Middle frontal gyrus (tissue), 1 donor: ENCODE measurements around the gene DMD.
"Not testable (repeated sequence)": the region's sequence is repeated elsewhere in the genome, so short reads cannot be mapped to it uniquely, and the experiment has no call there.

Experiments
- DNase-seq: peaks from one replicate; pipeline ENCODE4 v3.0.0-alpha.2; 2015; ENCODE audit warnings: low spot score; ENCODE audit errors: extremely low spot score

DMD gene

DNA sequence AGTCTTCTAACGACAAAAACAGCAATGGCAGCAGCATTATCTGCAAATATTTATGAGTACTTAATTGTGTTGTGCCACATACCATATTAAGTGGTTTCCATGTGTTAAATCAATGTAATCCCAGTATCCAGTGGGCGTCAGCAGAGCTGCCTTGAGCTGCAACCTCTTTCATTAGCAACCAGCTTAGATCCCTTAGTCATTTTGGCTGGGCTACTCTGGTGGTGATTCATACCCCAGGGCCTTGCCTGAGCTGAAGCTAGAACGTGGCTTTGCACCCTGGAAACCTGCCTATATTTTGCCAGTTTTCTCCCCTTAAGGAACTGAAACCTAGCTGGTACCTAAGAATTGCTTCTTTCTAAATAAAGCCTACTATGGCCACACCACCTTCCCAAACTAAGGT is 1665.2 kb downstream of the DMD start:
- no peak for DNase-seq

DNA sequence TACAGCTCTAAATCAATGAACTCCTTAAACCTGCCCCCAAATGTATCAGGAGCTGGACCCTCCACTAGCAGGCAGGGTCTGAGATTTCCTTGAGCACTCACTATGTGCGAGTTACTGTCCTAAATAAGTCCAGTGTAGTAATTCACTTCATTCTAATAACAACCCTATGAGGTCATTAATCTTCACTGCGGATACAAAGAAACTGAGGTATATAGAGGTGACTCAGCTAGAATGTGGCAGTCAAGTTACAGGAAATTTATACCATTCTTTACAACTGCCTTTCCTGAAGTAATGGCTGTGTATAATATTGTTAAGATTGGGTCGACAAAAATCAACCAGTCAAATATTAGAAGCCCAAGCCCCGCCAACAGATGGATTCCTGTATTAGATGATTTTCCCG is 1665.6 kb downstream of the DMD start:
- no peak for DNase-seq

DNA sequence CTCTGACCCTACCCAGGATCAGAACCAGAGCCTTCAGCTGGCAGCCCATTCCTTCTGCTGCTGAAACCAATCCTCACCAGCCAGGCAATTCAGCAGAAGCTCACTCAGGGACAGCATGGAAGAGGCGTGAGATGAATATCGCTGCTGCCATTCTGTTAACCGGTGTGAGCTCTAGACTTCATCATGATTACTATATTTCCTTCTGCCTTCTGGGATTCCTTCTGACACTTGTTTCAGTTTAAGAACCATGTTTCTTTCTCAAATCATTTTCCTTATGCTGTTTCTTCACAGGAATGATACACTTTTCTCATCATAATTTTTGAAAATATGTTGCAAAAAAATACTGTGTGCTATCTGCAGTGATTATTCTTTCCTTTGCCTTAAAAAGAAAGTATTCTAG is 1666.2 kb downstream of the DMD start:
- no peak for DNase-seq

DNA sequence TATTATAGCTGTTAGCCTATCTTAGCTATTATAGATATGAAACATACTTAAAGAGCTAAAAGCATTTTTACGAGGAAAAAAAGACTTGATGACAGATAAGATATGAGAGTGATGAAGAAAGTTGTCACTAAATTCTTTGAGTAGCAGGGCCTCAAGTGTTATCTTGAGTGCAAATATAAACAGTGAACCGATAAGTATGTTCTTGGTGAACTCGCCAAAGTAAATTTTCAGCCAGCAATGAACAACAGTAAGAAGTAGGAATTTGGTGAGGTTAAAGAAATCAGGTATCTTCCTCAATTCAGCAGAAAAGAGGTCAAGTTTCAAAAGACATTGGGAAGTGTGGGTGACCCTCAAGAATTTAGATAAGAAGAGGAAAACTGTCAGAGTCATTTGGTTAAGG is 1667.7 kb downstream of the DMD start:
- no peak for DNase-seq

DNA sequence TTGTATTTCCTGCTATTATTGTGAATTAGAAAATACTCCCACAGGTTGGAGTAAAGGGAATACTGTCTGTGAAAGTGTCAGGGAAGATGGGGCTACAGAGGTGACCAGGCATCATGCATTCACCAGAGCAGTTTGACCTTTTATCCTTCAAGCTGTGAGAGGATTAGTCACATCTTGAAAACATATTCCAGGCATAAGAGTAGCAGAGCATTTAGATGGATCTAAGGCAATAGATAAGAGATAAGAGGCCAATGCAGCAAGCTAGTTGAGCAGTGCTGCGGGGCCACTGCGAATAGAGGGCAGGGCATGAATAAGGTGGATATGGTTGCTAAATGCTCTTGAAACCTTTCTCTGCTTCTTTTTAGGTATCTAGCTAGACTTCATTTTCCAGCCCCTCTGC is 1668.8 kb downstream of the DMD start:
- no peak for DNase-seq

DNA sequence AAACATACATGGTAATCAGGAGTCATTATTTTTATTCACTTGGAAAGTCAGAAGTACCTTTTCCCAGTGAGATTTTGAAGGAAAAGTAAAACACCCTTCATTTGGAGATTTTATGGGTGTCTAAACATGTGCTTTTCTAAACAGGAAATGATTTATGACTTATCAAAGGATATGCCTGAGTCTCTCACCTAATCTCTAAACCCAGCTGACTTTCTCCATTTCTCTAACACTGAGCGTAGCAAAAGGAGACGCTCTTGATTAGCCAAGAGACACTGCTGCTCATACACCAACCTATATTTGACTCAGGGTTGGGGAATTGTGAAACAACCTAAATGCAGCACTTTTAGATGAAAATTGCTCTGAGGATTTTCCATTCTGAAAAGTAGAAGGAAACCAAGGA is 1671.0 kb downstream of the DMD start:
- no peak for DNase-seq

DNA sequence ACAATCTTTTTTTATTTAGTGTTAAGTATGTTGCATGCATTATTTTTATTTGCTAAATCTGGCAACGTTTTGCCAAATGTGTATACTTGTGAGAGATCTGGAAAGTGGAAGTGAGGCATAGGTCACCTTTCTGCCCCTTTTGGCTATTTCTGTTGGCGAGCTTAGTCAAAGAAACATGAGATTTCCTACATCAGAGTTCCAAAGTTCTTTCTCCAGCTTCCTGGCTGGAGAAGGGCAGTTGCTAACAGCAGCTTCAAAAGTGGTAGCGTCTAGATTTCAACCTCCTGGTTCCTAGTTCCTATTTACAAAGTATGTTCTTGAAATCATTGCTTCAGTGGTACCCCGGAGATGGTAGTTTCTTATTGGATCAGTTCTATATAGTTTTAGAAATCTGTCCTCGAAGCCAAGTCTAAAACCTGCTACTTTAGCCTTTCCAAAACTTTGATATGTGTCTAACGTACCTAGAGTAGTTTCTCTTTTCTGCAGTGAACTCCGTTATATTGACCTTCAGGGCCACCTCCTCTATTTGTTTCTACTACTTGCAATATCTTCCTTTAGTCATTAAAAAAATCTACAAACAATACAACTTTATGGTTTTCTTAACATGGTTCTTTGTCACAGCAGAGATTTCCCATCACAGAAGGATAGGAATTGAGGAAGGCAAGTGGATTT is 1683.8 kb downstream of the DMD start:
- no peak for DNase-seq

DNA sequence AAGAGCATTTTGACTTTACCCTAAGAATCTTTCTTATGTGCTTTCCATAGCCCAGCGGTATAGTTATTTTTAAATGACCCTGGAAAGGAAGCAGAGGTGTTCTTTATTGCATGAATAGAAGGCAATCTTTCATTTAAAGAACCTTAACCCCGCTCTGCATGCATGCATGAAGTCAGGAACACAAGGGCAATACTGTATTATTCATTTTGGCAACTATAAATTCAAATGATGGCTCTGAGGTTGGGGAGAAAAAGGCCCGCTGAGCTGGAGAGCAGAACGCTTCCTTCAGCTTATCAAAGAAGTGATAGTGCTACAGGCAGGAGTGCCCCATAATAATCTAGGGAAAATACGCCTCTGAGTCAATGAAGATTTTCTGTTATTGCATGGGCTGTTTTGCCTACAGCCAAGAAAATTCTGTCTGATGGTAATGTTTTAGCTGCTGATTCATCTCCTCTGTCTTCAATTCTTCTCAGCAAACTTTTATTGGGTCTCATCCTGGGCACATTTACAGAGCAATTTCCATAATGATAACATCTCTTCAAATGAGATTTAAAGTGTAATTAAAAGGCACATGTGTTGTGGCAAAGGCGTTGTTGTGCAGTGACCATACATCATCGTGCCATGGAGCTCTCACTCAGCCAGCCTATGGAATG is 1687.3 kb downstream of the DMD start:
- no peak for DNase-seq

DNA sequence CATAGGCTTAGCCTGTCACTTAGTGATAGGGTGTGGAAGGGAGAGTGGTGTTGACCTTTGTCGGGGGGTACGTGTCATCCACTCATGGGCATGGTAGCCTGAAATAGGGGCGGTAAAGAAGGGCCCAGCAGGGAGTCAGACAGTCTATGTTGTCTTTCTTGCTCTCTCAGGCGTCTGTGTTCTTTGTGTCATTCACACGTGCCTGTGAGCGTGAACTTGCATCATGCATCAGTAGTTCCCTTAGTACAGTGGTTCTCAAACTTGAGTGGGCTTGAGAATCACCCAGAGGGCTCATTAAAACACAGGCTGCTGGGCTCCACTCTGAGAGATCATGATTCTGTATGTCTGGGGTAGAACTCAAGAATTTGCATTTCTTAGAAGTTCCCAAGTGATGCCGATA is 1688.6 kb downstream of the DMD start:
- DNase-seq: no peak

DNA sequence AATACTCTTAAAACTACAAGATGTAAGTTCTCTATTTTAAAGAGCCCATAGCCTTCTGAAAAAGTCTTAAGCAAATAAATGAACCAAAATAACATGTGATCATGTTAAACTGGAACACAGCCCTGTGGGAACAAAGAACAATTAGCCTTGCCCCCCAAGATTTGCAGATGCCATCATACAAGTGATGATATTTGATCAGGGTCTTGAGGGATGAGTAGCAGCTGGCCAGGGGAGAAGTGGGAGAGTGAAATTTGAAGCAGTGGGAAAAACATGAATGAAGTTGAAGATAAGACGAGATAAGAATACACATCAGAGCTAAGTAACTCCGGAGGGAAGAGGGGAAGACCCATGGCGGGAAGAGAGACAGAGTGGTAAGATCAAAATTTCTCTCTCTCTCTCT is 1689.4 kb downstream of the DMD start:
- DNase-seq: no peak

DNA sequence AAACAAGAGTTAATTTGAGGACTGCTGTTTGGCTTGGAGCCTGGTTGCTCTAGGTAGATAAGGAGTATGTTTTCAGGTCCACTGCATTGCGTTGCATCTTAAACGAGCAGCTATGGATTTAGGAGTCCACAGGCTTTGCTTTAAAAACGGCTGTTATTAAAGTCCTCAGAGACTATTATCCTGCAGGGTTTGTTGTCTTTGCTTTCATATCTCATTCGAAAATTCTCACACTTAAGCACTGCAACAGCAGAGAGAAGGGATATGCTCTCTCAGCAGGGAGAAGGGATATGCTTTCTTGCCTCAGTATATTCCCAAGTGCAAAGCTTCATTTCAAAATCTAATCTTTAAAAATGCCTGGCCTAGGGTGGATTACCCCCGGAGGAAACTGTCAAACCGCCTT is 1694.8 kb downstream of the DMD start:
- no peak for DNase-seq

DNA sequence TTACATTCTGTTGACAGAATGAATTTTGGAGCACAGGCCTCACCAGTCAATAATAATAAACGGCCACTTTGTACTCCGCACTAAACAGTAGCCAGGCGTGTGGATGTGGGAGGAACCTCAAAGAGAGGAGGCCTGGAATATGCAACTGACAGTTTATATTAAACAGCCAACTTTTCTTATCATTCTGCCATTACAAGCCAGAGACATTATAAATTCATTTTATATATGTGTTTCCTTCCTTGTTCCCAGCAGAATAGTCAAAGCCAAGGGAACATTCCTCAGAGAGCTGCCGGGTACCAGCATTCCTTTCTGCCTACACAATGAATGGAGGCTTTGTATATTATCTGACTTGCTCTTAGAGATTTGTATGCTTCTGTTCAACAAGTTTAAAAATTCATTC is 1703.0 kb downstream of the DMD start:
- DNase-seq: no peak

DNA sequence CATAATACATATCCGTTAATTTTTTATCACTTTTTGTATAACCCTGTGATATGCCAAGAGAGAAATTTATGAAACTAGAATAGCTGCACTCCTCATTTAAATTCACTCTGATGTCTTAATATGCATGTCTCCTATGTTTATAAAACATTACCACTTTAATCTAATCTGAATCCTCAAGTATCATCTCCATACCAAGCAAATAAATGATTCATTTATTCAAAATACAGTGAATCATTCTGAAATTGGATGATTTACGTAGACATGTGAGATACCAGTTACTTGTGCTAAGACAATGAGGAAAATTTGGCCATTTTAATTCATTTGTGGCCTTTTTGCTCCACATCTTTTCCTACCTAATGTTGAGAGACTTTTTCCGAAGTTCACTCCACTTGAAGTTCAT is 1704.4 kb downstream of the DMD start:
- DNase-seq: no peak

DNA sequence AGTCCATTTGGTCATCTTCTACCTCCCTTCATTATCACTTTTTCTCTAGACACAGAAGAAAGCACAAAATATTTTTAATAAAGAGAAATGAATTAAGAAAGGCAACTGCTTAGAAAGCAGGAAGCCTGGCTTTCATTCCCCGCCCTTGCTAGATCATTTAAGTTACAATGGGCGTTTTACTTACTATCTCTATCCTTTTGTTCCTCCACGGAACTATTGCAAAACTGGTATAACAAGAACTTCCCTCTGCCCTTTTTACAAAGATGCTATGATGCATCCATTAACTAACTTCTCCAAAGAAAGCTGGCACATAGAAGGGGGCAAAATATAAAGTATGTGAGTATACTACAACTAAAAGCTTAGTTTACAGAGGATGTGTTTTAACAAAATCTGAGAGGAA is 1705.0 kb downstream of the DMD start:
- no peak for DNase-seq

DNA sequence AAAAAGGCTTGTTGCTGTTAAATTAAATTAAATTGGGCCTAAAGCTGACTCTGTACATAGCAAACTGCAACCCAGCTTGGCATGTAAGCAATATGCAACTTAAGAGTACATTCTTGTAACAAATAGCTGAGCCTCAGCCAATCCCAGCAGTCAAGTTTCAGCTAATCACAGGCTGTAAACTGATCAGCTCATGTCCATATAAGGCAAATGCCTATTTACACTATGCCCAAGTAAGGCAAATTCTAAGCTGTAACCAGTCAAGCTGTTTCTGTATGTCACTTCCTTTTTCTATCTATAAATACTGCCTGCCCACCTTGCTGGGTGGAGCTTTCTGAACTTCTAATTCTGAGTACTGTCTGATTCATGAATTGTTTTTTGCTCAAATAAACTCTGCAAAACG is 1710.4 kb downstream of the DMD start:
- no peak for DNase-seq

DNA sequence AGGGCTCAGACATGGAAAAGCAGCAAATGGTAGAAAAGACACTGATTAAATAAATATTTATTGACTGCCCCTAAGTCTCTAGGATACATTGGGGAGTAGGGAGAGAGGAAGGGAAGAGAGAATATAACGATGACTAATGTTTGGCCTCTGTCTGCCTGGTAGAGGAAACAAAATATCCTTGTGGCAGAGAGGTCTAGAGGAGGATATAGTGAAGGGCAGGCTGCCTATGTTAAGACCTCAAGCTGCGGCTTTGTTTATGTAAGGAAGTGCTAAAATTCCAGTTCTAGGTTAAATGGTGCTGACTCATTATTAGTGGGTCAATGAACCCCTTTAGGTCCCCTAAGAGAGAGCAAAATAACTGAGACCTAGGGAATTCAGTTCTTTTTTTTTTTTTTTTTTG is 1712.2 kb downstream of the DMD start:
- no peak for DNase-seq

DNA sequence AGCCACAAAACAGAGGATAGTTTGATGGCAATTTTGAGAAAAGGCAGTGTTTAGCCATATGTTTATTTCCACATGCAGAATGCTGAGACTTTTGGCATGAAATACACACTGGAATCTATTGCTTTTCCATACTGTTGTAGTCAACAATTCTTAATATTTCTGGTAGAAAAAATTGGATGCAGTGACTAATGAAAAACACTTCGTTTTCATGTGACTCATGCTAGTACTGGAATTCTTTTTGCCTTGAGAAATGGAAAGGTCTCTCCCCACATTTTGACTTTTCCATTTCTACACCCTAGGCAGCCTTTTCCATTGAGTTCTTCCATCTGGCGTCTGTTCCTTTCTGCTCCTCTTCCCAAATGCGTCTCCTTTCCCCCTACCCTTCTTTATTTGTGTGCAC is 1714.3 kb downstream of the DMD start:
- DNase-seq: no peak

DNA sequence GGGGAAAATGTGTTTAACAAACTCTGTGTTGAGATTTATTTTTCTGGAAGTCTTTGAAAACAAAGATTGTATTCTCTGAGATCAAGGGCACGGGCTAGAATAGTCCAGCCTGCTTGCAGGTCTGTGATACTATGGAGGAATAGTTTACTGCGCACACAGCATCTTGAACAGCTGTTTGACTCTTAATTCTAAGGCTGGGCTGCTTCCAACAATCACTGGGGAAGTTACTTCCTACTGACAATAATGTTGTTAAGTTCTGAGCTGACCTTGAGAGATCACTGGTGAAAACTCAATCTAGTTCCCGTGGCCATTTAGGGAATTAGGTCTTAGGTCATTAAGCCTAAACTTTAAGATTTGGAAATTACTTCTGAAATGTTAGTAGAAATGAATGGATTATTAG is 1723.4 kb downstream of the DMD start:
- DNase-seq: no peak

DNA sequence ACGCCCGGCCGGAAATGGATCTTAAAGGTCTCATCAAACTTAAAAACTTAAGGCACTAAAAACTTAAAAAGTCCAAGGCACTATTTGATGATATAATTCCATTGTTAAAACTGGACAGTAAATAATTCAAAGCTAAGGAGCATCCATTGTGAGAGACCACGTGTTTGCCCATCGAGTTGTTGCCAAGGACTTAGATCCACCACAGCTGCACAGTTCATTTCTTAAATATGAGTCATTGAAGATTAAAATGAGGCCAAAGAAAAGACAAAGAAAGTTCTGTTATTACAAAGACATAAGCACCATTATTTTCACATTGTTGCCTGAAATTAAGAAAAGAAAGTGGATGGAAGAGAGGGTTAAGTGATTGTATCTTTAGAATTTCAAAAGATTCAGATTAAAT is 1728.0 kb downstream of the DMD start:
- DNase-seq: no peak

DNA sequence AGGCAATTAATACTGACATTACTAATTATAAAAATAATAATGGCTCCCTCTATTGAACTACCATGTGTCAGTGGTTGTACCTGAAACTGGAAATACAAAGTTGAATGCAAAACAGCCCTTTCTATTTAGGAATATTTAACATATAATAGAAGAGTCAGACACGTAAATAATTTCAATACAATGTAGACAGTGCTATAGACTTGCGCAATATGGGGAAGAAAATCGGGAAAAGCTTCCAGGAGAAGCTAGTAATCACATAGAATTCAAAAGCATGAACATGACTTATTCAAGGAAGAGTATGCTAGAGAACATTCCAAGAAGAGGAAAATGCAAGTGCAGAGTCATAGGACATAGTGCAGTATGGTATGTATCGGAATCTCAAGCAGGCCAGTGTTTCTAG is 1730.7 kb downstream of the DMD start:
- DNase-seq: no peak

DNA sequence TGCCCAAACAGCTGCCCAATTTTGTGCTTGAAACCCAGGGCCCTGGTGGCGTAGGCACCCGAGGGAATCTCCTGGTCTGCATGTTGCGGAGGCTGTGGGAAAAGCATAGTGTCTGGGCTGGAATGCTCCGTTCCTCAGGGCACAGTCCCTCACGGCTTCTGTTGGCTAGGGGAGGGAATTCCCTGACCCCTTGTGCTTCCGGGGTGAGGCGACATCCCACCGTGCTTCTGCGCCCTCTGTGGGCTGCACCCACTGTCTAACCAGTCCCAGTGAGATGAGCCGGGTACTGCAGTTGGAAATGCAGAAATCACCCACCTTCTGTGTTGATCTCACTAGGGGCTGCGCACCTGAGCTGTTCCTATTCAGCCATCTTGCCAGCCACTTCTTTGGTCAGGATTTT is 1740.1 kb downstream of the DMD start:
- DNase-seq: no peak

DNA sequence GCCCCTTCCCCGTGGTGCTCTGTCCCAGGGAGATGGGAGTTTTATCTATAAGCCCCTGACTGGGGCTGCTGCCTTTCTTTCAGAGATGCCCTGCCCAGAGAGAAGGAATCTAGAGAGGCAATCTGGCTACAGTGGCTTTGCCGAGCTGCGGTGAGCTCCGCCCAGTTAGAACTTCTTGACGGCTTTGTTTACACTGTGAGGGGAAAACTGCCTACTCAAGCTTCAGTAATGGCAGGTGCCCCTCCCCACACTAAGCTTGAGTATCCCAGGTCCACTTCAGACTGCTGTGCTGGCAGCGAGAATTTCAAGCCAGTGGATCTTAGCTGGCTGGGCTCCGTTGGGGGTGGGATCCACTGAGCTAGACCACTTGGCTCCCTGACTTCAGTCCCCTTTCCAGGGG is 1740.6 kb downstream of the DMD start:
- not testable (repeated sequence) for DNase-seq

DNA sequence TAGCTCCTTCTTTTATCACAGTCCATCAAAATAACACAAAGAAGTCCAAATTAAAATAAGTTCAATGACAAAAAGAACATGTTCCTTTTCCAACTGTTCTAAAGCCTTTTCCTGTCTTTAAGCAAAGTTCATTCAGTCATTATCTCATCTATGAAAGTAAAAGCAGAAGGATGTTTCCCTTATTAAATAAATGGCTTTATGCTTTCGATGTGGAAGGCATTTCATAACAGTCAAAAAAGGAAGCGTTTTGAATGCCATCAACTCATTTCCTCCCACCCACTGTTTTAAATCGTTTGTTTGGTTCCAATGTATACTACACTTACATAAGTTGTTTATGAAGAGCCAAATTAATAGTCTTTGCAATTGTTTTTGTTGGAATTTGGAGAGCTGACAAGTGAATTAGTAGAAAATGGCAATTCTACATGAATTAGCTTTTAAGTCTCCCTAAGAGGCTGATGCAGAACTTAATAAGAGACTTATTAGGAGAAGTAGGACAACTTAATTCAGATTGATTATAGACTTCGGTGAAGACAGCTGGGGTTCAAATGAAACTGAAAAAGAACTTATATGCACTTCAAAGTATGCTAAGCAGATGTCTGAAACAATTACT is 1746.9 kb downstream of the DMD start:
- DNase-seq: no peak
